Embryonic facial prominence (tissue), 1 donor: Measurements from ENCODE around the gene DEFB128.
"Not testable (repeated sequence)": the region's sequence is repeated elsewhere in the genome, so short reads cannot be mapped to it uniquely, and the experiment has no call there.

Source experiments
- DNase-seq: peaks from one replicate; pipeline ENCODE4 v3.0.0-alpha.2; 2016; ENCODE audit errors: extremely low spot score

The DEFB128 gene

DNA sequence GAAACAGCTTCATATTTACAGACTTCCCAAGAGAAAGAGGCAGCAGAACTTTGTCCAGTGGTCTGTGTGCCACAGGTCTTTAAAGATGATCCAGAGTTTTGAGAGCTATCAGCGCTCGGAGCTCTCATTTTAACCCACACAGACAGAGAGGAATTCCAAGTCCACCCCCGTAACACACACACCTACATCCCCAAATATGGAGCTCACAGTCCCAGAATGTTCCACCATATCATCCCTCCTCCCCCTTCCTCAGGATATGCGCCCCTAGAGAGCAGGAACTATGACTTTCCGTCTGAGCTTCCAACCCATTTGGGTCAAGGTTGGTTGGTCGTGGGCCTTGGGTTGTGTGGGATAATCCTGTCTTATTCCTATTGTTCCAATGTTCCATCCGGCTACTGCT, at the start of gene DEFB128:
TSS of gene DEFB128 (minus strand) at position 101 of the 400 bp plus-strand sequence. CDS start at position 13, 88 bp downstream.
- no peak for DNase-seq

DNA sequence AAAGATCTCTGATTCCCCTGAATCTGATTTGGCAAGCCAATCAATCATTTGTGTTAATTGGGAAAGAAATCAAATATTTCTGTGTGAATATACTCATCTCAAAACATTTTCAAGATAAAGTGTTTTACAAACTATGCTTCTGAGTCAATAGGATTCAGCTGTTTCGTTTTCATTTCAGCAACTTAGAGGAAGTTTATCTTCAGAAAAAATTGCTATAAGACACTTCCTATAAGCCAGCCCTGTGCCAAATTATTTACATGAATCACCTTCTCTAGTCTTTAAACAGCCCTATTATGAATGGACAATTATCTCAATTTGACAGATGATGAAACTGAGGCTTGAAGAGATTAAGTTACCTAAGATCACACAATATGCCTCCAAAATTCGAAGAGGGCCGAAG, 48.4 kb upstream of the DEFB128 start:
- no peak for DNase-seq

DNA sequence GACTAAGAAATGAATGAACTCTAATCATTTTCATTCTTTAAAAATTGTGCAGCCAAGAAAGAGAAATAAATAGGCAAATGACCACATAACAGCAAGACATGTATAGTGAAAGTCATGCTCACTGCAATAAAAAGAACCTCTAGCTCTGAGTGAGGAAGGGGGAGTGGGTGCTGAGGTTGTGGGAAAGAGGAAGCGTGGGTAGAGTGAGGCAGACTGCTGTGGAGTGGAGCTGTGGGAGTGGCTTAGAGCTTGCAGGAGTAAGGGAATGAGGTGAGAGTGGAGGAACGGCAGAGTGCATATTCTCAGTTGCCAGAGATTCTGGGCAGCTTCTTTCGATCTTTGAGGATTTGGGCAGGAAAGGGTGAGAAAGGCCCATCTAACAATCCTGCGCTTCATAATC, 48.0 kb upstream of the DEFB128 start:
- DNase-seq = no peak

DNA sequence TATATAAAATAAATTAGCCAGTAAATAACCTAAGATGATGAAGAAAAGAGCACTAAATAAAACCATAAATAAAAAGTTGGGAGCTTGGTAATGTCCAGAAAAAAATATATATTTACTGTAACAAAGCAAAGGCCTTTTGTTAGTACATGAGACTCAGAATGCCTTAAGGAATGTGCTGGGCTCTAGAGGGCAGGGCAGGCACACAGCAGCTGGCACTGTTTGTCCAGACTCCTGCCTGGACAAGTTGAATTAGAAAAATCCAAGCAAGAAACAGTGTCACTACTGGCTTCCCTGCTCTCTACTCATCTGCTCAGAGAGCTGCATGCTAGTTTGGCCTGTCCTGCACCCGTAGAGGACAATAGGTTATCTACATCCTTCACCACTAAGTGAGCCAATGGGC, 46.4 kb upstream of the DEFB128 start:
- no peak for DNase-seq

DNA sequence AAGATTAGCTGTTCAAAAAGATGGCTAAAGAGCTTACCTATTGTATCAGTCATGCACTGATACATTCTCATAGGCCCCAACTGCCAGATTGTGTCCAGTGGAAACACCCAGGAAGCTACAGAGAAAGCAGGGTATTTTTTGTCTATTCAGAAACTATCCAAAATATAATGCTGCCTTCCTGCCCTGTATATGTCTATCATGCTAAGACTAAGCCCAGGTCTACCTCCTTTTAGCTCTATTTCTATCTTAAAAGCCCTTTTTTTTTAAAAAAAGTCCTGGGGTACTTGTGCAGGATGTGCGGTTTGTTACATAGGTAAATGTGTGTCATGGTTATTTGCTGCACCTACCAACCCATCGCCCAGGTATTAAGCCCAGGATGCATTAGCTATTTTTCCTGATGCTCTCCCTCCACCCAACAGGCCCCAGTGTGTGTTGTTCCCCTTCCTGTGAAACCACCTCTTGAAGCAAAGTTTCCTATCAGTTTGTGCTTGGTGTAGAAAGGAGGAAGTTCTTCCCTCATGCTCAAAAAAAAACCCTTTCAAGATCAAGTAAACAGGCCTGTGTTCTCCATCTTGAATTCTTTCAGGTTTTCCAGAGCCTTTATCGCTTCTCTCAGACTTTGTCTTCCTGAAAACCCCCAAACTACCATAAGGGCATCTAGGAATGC, 38.1 kb upstream of the DEFB128 start:
- DNase-seq = no peak

DNA sequence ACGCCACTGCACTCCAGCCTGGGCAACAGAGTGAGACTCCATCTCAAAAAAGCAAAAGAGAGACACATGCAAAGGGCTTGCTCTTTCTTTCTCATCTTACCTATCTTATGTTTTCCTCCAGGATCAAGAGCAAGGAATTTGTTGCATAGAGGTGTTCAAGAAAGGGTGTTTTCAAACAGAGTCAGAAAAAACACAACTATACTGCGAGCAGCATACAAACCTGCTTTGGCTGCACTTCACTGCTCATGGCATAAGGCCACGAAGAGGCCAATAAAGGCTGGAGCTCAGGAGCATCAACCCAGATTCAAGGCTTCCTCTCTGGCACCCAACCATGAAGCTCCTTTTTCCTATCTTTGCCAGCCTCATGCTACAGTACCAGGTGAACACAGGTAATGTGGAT, 37.4 kb upstream of the DEFB128 start, which contains the start of gene DEFB129:
TSS of gene DEFB129 (plus strand) at position 301 of the 400 bp plus-strand sequence. CDS start at position 332, 31 bp downstream.
- DNase-seq = no peak

DNA sequence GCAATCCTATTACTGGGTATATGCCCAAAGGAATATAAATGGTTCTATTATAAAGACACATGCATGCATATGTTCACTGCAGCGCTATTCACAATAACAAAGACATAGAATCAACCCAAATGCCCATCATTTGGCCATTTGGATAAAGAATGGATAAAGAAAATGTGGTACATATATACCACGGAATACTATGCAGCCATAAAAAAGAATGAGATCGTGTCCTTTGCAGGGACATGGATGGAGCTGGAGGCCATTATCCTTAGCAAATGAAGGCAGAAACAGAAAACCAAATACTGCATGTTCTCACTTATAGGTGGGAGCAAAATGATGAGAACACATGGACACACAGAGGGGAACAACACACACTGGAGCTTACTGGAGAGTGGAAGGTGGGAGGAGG, 36.4 kb upstream of the DEFB128 start:
- DNase-seq = not testable (repeated sequence)

DNA sequence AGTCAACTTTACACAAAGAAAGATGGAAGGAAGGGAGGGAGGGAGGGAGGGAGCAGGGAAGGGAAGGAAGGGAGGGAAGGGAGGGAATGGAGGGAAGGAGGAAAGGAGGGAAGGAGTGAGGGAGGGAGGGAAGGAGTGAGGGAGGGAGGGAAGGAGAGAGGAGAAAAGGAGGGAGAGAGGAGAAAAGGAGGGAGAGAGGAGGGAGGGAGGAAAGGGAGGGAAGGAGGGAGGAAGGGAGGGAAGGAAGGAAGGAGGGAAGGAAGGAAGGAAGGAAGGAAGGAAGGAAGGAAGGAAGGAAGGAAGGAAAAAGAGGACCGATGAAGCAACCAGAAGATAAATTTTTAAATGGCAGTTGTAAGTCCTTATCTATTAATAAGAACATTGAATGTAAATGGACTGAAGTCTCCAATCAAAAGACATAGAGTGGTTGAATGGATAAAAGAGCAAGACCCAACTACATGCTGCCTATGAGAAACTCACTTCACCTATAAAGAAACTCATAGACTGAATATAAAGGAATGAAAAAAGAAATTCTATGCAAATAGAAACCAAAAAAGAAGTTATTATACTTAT, 31.8 kb upstream of the DEFB128 start:
- no peak for DNase-seq

DNA sequence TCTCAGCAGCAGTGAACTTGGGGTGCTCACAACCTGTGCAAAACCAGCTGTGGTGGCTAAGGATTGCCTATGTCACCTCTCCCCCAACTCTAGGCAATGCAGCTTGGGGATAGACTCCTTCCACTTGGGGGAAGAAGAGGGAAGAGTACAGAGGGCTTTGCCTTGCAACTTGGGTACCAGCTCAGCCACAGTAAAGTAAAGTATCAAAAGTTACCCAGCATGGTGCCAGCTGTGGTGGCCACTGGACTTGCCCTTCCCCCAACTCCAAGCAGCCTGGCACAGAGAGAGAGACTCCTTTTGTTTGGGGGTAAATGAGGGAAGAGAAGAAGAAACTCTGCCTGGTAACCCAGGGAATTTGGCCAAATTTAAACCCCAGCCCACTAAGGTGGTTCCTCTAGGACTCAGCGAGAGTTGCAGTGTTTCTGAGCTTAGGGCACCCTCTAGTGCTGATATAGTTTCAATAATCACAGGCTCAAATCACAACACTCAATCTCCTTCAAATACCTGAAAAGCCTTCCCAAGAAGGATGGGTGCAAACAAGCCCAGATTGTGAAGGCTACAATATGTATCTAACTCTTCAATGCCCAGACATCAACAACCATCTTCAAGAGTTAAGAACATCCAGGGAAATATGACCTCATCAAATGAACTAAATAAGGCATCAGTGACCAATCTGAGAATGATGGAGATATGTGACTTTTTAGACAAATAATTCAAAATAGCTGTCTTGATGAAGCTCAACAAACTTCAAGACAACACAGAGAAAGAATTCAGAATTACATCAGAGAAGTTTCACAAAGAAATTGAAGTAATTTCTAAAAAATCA, 30.0 kb upstream of the DEFB128 start:
- no peak for DNase-seq

DNA sequence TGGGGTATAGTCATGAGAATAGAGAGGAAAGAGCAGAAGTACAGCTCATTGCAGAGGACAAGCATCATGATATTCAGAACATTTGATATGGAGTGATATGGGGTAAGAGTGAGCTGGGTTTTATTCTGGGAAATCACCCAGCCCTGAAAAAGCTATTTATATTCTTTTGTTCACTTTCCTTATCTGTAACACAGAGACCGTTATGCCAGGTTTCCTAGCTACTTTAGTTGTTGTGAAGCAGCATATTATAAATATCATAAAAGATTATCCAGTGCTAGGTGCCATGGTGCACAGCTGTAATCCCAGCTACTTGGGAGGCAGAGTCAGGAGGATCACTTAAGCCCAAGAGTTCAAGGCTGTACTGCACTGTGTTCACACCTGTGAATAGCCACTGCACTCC, 27.8 kb upstream of the DEFB128 start:
- DNase-seq = no peak

DNA sequence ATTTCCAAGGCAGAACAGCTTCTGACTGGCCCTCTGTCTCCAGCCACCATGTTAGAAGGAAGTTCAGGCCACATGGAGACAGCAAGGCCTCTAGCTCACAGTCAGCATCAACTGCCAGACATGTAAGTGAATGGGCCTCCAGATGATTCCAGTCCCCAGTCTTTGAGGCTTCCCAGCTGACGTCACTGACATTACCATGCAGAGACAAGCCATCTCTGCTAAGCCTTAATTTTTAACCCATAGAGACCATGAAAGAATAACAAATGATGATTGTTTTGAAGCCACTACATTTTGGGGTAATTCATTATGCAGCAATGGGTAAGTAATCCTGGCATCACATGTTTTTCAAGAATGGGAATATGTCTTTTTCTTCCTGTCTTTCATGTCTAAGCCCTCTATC, 26.3 kb upstream of the DEFB128 start:
- no peak for DNase-seq

DNA sequence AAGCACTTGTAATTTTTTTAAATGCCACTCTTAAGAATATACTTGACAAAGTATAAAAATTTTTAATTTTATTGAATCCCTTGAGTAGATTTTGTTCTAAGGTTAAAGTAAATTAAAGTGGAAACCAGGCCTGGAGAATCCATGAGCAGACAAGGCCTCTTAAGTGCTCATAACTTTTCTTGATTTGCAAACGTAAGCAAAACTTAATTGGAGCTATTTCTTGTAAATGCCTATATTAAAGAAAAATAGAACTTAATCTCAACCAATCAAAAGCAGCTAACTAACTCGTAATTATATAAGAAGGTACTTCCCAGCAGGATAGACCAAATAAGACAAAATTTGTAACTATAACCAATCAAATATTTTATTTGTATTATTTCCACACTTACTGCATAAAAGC, 24.9 kb upstream of the DEFB128 start:
- DNase-seq = no peak

DNA sequence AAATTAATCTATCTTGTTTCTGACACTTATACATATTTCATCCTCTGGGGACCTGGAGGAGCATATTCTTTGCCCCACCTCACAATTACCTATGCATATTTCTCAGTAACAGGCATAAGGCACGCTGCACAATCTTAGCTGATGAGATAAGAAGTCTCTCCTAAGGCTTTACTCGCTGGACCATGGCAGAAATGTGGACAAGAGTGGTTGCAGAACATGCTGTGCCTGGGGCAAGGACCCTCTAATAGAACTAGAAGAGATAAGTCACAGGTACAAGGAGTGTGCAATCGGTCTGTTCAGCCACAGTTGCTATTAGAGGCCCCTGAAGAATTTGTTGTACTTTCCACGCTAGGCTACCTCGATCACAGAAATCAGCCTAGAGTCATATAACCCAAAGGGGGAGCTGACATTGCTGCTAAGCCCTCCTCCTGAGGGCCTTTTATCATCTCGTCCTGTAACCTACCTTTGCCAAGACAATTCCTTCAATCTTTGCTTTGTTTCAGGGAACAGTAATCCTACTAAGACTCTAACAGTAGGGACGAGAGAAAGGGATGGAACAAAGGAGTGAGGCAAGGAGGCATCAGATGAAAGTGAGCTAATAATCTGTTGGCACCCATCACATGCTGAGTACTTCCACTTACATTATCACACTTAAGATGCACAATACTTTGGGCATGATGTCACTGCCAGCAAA, 21.4 kb upstream of the DEFB128 start:
- DNase-seq = no peak

DNA sequence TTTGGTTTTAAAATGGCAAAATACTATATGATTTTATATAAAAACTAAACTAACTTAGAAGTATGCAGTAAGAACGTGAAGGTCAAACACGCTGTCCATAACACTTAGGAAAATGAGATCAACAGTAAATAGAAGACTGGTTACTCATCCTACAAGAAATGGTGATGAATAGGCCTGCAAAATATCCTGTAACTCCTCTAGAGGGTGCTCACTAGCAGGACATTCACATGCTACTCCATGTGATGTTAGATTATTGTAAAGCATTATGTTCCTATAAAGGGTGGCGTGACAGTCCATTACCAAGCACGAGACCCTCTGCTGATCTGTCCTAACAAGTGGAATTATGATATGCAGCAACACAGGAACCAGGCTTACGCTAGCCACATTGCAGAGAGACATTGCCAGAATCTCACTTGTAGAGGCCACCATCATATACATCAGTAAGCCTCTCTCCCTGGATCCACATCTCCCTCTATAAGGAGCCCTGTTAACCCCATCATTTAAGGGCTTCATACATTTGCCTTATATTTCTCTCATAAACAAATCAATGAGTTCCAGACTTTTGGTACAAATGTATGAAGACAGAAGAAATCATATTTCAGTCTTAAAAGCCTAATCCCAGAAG, 19.5 kb upstream of the DEFB128 start:
- no peak for DNase-seq

DNA sequence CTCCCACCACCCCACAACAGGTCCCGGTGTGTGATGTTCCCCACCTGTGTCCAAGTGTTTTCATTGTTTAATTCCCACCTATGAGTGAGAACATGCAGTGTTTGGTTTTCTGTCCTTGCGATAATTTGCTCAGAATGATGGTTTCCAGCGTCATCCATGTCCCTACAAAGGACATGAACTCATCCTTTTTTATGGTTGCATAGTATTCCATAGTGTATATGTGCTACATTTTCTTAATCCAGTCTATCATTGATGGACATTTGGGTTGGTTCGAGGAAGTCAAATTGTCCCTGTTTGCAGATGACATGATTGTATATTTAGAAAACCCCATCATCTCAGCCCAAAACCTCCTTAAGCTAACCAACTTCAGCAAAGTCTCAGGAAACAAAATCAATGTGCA, 14.1 kb upstream of the DEFB128 start:
- DNase-seq = not testable (repeated sequence)

DNA sequence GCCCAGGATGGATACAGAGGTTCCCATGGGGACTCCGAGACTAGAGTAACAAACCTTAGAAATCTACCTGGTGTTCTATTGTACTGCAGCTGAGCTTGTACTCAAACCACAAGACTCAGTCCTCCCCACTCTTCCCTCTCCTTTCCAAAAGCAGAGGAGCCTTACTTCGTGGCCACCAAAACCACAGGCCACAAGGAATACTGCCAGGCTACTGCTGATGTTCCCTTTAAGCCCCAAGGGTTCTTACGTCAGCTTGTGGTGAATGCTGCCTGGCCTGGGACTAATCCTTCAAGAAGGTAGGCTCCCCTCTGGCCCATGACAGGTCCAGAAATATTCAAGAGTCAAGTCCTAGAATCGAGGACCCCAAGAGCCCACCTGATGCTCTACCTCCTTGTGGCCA, 10.5 kb upstream of the DEFB128 start:
- DNase-seq = no peak

DNA sequence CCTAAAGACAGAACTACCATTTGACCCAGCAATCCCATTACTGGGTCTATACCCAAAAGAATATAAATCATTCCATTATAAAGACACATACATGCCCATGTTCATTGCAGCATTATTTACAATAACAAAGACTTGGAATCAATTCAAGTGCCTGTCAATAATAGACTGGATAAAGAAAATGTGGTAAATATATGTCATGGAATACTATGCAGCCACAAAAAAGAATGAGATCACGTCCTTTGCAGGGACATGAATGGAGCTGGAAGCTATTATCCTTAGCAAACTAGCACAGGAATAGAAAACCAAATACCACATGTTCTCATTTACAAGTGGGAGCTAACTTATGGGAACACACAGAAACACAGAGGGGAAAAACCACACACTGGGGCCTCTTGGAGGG, 8.7 kb upstream of the DEFB128 start:
- no peak for DNase-seq

DNA sequence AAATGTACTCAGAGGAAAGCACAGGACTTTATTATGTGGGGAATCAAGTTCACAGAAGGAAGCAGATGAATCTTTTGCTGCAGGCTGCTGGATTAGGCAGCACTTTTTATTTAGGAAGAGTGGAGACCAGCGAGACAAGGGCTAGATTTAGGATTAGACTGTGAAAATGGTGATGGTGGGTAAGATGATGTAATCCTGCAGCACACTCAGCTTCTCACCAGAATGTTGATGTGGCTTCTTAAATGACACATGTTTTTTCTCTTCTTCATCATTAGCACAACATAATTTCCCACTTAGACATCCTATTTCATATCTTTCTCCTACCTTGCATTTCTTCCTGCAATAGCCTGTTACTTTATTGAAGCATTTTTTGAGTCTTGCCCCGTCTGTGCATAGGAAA, 1.8 kb downstream of the DEFB128 start:
- DNase-seq = no peak

DNA sequence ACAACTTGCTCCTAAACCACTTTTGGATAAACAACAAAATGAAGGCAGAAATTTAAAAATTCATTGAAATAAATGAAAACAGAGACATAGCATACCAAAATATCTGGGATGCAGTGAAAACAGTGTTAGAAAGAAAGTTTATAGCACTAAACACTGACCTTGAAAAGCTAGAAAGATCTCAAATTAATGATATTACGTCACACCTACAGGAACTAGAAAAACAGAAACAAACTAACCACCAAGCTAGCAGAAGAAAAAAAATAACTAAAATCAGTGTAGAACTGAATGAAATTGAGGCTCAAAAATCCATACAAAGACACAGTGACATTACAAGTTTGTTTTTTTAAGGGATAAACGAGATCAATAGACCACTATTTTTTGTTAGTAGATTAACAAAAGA, 5.2 kb downstream of the DEFB128 start:
- no peak for DNase-seq

DNA sequence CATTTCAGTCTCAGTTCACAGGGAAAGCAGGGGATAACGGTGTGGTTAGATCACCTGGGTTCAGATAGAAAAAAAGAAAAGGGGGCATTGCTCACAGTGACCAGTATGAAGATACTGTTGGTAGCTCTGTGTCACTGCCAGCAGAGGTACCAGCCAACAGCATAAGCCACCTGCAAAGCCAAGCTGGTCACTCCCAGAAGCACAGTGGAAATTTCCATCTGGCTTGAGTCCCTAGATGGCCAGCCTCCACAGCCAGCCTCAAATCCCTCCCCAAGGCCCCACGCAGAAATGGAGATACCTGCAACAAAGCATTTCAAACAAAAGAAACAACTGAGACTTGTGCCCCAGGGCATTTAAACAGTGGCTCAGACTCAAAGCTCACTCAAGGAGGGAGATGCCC, 20.6 kb downstream of the DEFB128 start:
- no peak for DNase-seq

DNA sequence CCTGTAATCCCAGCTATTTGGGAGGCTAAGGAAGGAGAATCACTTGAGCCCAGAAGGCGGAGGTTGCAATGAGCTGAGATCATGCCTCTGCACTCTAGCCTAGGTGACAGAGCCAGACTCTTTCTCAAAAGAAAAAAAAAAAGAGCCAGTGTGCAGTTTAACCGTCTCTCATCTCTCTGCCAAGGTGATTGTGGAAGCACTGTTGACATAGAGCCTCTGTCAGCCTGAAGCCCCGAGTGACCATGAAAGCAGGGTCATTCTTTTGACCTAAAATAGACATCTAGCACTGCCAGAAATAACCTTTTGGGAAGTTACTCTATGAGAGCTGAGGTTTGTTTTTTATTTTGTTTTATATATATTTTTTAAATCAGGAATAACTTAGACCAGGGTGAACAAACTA, 24.9 kb downstream of the DEFB128 start:
- no peak for DNase-seq

DNA sequence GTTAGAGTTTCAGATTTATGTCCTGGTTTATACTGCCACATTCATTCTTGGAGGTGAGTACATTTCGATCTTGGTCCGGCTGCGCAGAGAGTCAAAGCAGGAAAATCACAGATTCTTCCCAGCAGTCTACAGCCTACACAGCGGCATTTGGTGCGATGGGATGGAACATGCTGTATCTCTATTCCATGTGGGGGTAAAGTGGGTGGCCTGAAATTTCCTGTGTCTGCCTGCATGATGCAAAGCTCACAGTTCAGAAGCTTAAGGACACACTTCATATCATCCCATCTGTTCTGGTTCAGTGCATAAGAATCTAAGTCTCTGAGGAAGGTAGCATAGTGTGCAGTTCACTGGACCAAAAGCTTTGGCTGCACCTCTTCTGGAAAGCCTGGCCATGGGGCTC, 32.4 kb downstream of the DEFB128 start, which contains the start of gene DEFB127:
TSS of gene DEFB127 (plus strand) at position 301 of the 400 bp plus-strand sequence. CDS start at position 392, 91 bp downstream.
- no peak for DNase-seq
